H4 (cell line): ENCODE results near the gene KANK4. TPM values are rescaled to one million over a fixed set of nuclear protein-coding genes. Genes with fewer than 3 reads are reported as not detected.
"Not testable (repeated sequence)": the region's sequence is repeated elsewhere in the genome, so short reads cannot be mapped to it uniquely, and the experiment has no call there.

Experiments
- DNase-seq: peaks from one replicate; pipeline ENCODE4 v3.0.0-alpha.2; 2015; ENCODE audit warnings: low spot score
- total RNA-seq: library from RNA; depleted of rRNA; stranded (reverse); fragments of >200 nt; shearing (Covaris generic); gene quantifications from 2 replicates; pipeline ENCODE4 v1.2.3, GENCODE V29; 2014

Gene KANK4
- total RNA-seq, 1 experiment from 2014 or later: not detected

DNA sequence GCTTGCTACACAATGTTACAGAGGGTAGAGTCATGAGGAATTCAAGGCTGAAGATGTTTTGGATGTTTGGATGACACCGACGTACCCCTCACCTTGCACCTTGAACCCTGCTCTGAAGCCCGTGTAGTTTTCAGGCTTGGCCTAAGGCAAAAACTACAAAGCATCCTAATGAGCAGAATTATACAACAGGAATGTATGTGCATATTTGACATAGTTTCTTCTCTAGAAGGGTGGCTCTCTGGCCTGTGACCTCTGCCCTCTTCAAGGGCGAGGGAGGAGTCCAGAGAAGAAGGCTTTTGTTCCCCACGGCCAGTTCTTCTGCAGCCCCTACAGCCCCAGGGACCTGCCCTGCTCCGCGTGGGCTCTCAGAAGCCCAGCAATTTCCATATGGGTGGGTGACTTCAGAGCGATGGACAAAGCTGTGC, 81.3 kb downstream of the KANK4 start:
- no peak for DNase-seq

- DNase-seq: no peak
Observed at GRCh38 chr1:62237361-62237760, 81.9 kb downstream of the KANK4 start.

- no peak for DNase-seq
Observed at GRCh38 chr1:62235576-62235975, 83.7 kb downstream of the KANK4 start.

GRCh38 chr1:62234688-62235087, 84.5 kb downstream of the KANK4 start:
- DNase-seq: no peak

- no peak for DNase-seq
Observed at GRCh38 chr1:62233926-62234450, 85.2 kb downstream of the KANK4 start.

GRCh38 chr1:62232871-62233278, 86.4 kb downstream of the KANK4 start:
- no peak for DNase-seq

DNA sequence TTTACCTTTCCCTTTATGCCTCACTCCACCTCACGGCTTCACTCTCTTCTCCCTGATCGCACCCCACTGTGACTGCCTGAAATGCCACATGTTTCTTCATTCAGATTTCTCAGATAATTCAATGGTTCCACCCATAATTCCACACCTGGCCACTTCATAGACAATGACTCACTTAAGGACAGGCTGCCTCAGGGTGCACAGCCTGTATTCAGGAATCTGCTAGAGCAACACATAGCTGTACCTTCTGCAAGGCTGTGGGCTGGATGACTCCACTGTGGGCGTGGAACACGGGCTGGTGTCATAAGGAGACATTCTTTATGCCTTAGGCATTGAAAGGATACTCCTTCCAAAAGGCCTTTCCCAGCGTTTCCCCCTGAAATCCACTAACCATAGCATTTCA, 88.5 kb downstream of the KANK4 start:
- peak; percentile 74 for DNase-seq

- DNase-seq: no peak
Observed at GRCh38 chr1:62229932-62230331, 89.3 kb downstream of the KANK4 start.

GRCh38 chr1:62229468-62229867, 89.8 kb downstream of the KANK4 start:
- peak; percentile 39 for DNase-seq

DNA sequence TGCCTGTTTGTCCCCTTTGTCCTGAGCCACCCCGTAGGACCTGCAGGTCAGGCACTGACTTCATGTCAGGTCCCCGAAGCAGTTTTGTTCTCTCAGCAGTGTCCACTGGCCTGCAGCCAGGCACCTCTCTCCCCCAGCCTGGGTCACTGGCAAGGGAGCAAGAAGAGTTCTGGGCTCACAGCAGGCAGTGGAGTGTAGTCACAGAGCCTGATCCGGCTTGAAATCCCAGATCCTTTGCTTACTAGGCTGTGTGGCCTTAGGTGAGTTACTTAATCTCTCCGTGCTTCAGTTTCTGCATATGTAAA, 90.4 kb downstream of the KANK4 start:
- DNase-seq: no peak

DNA sequence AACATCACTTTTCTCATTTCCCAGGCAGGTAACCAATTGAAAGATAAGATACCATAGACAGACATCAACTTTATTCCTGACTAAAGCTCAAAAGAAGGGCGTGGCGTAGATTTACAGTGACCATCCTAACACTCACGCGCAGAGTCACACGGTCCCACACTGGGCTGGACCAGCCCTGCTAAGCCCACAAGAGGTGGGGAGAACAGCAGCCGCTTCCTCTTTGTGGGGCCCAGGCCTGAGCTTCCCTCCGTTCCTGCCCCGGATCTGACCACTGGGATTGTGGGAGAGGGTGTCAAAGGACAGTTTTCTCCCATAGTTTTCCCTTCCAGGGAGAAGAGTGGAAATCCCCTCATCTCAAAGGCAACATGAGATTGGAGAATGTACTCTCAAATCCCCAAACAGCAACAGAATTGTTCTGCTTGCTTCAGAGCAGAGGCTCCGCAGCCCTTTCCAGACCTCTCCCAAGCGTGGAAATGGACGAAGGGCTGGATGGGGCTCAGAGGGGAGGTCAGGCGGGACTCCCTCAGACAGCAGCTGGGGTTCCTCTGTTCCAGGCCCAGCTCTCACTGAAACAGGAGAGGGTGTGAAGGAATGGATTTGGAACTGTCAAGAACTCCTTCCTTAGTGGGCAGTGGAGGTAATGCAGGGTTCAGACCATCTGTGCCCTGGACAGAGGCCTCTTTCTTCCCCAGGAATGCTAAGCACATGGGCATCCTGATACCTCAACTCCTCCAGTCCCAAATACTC, 90.9 kb downstream of the KANK4 start:
- DNase-seq: no peak

GRCh38 chr1:62227496-62227895, 91.7 kb downstream of the KANK4 start:
- no peak for DNase-seq

DNA sequence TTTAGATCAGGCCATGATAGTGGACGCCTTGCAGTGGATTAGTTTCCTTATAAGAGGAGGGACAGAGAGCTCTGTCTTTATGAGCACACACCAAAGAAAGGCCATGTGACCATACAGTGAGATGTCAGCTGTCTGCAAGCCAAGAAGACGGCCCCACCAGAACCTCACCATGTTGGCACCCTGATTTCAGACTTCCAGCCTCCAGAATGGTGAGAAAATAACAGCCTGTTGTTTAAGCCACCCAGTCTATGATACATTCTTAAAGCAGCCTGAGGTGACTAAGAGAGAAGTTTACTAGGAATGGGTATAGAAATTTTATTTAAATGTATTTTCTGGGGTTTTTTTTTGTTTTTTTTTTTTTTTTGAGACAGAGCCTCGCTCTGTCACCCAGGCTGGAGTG, 95.1 kb downstream of the KANK4 start:
- no peak for DNase-seq

- no peak for DNase-seq
Observed at GRCh38 chr1:62222321-62222720, 96.9 kb downstream of the KANK4 start.

GRCh38 chr1:62221171-62221570, 98.1 kb downstream of the KANK4 start:
- no peak for DNase-seq

GRCh38 chr1:62220456-62220855, 98.8 kb downstream of the KANK4 start:
- DNase-seq: not testable (repeated sequence)

- no peak for DNase-seq
Observed at GRCh38 chr1:62218604-62219003, 100.6 kb downstream of the KANK4 start.

DNA sequence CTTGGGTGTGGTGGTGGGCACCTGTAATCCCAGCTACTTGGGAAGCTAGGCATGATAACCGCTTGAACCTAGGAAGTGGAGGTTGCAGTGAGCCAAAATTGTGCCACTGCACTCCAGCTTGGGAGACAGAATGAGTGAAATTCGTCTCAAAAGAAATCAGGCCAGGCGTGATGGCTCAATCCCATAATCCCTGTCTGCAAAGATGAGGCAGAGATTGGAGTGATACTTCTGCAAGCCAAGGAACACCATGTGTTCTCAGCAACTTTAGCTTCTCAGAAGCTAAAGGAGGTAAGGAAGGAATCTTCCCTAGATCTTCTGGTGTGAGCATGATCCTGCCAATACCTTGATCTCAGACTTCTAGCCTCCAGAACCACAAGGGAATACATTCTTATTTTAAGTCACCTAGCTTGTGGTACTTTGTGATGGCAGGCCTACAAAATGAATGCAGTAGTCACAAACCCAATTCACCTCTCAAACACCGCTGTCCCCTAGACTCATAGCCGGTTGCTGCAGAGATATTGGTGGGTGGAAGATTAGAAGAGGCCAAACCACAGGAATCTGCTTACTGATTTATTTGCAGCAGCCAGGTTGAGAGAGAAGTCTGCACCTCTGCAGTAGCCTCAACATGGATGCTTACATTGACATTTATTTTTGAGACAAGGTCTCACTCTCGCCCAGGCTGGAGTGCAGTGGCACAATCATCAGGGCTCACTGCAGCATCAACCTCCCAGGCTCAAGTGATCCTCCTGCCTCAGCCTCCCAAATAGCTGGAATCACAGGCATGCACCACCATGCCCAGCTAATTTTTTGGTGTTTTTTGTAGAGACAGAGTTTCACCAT, 105.9 kb downstream of the KANK4 start:
- no peak for DNase-seq

GRCh38 chr1:62212411-62212810, 106.8 kb downstream of the KANK4 start:
- DNase-seq: no peak

GRCh38 chr1:62210960-62211359, 108.3 kb downstream of the KANK4 start:
- no peak for DNase-seq

- no peak for DNase-seq
Observed at GRCh38 chr1:62209931-62210595, 109.2 kb downstream of the KANK4 start.

GRCh38 chr1:62208970-62209369, 110.3 kb downstream of the KANK4 start:
- no peak for DNase-seq

DNA sequence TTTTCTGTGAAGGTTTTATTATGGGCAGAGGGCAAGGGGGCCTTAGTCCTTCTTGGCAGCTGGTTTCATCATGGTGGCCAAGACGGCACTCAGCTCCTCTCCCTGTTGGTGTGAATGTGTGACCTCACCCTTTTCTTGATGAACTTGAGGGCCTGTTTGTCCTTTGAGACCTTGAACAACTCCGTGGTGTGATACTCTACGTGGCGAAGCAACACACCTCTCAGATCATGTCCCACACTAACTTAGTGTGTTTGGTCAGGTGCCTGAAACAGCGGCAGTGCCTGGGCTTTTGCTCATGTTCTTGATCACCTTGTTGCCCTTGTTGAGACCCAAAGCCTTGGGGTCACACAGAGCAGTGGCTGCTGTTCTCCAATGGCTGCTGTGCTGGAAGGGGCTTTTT, 111.1 kb downstream of the KANK4 start:
- DNase-seq: no peak
